Iris pigment epithelial cell (primary cell): ENCODE measurements around the gene NAA10.

Experiments used
- DNase-seq: peaks from one replicate; pipeline ENCODE4 v3.0.0-alpha.2; 2011; ENCODE audit warnings: low read depth

The NAA10 gene

DNA sequence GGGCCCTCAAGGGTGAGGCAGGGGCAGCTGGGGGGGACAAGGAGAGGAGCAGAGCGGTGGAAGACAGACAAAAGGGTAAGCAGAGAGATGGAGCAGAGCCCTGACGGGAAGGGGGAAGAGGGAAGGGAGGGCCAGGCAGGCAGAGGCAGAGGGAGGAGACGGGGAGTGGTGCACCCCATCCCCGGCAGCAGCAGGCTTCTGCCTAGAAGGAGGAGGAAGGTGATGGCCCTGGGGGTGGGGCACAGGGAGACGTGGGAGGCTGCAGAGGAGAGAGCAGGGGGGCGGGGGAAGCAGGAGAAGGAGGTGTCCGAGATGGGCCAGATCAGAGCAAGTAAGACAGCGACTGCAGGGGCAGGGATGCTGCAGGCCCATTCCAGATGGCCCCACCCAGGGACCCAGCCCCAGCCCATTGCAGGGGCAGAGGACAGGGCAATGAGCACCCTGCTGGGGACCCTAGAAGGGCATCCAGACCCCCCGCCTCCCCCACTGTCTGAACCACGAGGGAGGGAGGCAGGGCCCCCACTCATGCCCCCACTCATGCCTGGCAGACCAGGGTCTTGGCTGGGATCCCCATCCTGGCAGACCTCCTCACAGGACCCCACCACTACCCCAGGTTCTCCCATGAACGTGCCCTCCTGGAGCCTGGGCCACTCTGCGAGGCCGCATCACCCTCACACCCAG is 51.5 kb downstream of the NAA10 start:
- DNase-seq, result no peak

DNA sequence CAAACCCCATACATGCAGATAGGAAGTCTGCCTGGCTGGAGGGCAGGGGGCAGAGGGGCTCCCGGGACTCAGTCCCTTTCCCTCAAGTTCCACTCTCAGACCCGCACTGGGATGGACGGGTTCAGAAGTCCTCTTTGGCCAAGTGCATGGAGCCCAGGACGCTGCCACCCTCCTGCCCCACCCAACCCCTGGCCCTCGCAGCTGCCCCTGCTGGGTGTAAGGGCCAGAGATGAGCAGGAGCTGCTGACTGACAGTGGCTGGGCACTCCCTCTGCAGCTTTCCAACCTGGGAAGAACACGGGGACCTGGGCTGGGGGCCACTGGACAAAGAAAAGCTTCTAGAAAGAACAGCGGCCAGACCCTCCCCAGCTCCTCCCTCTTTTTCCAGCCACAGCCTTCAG is 52.3 kb downstream of the NAA10 start:
- DNase-seq, result no peak

DNA sequence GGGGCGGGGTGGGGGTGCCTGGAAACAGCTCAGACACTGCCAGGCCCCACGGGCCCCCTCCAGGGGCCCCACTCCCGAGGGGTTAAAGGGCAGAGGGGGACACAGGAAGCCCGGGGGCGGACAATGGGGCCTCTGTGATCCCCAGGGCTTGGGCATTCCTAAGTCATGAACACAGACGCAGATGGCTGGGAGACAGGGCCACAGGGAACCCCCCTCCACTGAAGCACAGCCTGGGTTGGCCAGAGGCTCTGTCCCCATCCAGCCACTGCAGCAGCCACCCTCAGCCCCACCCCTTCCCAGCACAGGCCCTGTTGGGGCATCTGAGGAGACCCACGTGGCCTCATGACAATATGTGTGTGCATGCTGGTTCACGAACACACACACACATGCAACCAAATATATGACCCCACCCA is 52.7 kb downstream of the NAA10 start:
- DNase-seq, result no peak

DNA sequence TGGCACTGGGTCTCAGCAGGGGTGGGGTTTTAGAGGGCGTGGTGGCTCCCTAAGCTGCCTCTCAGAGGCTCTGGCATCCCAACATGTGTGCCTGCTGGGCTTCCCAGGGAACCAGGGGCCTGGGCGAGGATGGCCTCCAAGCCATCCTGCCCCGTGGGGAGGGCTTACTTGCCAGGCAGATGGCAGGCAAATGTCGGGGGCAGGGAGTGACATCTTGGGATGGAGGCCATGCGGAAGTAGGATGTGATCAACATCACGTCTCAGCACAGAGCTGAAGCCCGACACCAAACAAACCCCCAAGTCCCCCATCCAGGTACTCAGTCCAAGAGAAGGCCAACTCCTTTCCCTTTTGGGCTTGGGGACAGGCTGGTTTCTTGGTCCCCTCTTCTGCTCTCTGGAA is 53.6 kb downstream of the NAA10 start:
- no peak for DNase-seq

- no peak for DNase-seq
Observed at GRCh38 chrX:153880440-153880815, 54.4 kb downstream of the NAA10 start.

GRCh38 chrX:153879741-153880439 is 54.9 kb downstream of the NAA10 start:
- DNase-seq, result no peak
